Renal pelvis (tissue), 4 donors: ENCODE data around the gene NPIPB2. TPM values are rescaled to one million over a fixed set of nuclear protein-coding genes. Genes with fewer than 3 reads are reported as not detected.
"Not testable (repeated sequence)": the region's sequence is repeated elsewhere in the genome, so short reads cannot be mapped to it uniquely, and the experiment has no call there.

Source experiments
- DNase-seq: peaks from one replicate; pipeline ENCODE4 v3.0.0-alpha.2; 2013
- polyA plus RNA-seq, 3 donors: library from polyadenylated mRNA; unstranded; fragments of 120-200 nt; gene quantifications; one replicate each; pipeline ENCODE4 v1.2.1, GENCODE V29; 2013; ENCODE audit not compliant: insufficient read length in 3 of 3

Gene NPIPB2
- polyA plus RNA-seq, 3 donors = 5.5 to 17.1 (median 6.5) TPM

GRCh38 chr16:11962978-11963377 lies 21.1 kb upstream of the NPIPB2 start:
- DNase-seq = not testable (repeated sequence)

GRCh38 chr16:11962457-11962856 lies 20.6 kb upstream of the NPIPB2 start:
- DNase-seq = not testable (repeated sequence)

- DNase-seq = no peak
Measured at GRCh38 chr16:11957591-11958395, 15.9 kb upstream of the NPIPB2 start.

- DNase-seq = no peak
Measured at GRCh38 chr16:11956558-11956957, 14.7 kb upstream of the NPIPB2 start.

DNA sequence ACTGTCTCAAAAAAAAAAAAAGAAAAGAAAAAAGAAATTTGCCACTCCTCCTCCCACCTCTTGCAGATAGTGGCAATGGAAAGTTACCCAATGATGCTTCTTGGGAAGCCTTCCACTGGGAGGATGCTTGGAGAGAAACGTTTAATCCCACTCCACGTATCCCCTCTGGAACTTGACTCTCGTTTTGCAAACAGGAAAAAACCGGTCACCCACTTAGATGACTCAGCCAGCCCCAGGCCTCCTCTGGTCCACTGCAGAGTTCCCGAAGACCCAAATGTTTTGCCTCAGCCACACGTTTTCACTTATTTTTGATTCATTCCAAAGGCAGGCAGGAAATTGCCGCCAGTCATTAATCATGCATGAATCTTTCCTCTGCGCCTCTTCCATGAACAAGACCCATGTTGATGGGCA lies 13.9 kb upstream of the NPIPB2 start:
- no peak for DNase-seq

GRCh38 chr16:11953576-11953975 lies 11.7 kb upstream of the NPIPB2 start:
- not testable (repeated sequence) for DNase-seq

- no peak for DNase-seq
Measured at GRCh38 chr16:11950388-11950787, 8.5 kb upstream of the NPIPB2 start.

GRCh38 chr16:11949527-11949926 lies 7.7 kb upstream of the NPIPB2 start:
- no peak for DNase-seq

DNA sequence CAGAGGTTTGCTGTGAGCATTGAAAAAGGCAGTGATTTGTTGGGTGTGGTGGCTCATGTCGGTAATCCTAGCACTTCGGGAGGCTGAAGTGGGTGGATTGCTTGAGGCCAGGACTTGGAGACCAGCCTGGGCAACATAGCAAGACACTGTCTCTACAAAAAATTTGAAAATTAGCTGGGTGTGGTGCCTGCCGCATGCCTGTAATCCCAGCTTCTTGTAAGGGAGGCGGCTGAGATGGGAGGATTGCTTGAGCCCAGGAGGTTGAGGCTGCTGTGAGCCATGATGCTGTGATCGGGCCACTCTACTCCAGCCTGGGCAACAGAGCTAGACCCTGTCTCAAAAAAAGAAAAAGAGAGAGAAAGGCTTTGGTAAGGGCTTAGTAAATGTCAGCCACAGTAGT lies 7.0 kb upstream of the NPIPB2 start:
- no peak for DNase-seq

DNA sequence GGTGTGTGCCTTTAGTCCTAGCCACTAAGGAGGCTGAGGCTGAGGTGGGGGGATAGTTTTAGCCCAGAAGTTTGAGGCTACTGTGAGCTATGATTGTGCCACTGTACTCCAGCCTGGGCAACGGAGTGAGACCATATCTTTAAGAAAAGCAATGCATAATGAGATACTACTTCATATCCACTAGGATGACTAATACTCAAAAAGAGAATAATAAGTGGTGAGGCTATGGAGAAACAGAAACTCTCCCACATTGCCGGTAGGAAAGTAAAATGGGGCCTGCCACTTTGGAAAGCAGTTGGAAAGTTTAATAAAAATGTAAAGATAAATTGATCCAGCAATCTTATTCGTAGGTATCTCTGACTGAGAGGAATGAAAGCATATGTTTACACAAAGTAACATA lies 4.6 kb upstream of the NPIPB2 start:
- DNase-seq = no peak

DNA sequence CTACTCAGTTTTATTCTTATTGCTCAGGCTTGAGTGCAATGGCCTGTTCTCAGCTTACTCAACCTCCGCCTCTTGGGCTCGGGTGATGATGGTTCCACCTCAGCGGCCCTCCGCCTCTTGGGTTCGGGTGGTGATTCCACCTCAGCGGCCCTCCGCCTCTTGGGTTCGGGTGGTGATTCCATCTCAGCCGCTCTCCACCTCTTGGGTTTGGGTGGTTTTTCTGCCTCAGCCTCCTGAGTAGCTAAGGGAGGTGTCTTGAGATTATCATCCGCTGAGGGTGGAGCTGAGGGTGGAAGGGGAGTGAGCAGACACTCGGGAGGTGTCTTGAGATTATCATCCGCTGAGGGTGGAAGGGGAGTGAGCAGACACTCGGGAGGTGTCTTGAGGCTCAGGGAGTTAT lies 14.5 kb downstream of the NPIPB2 start:
- DNase-seq = not testable (repeated sequence)

- not testable (repeated sequence) for DNase-seq
Measured at GRCh38 chr16:11924046-11924445, 17.8 kb downstream of the NPIPB2 start.

GRCh38 chr16:11916524-11917285 lies 25.1 kb downstream of the NPIPB2 start:
- no peak for DNase-seq

DNA sequence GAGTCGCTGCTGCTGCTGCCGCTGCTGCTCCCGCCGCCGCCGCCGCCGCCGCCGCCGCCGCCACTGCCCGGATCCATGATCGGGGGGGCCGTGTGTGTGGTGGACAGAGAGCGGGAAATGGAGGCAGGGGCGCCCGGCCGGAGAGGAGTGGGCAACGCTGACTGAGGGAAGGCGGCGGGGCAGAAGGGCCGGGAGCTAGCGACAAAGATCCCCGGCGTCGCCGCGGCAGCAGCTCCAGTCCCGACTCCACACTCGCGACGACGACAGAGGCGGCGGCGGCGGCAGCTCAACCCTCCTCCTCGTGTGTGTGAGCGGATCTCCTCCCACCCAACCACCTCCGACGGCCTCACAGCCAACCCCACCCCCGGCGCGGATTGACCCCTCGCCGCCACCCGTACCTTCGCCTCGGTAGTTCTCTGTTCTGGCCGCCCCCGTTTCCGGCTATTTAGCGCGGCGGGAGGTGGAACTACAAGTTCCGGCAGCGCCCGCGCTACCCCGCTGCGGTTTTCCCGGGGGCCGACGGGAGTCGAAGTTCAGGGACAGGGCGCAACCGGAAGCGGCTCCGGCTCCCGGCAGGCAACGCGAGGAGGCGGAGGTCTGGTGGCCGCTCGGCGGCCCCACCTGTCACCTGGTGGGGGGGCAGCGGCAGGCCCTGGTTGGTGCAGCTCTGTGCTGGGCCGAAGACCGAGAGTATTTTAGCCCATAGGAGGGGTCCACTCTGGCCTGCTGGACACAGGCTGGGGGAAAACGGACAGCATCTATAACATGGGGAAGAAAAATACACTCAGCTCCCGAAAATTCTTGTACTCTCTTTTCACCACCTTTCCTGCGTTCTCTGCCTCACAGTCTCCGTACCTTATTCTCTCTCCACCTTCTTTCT lies 26.0 kb downstream of the NPIPB2 start, which contains the start of gene GSPT1:
TSS of gene GSPT1 (minus strand) at position 313 of the 880 bp plus-strand sequence. CDS start at position 77, 236 bp downstream.
- DNase-seq = peak; percentile 99

- DNase-seq = no peak
Measured at GRCh38 chr16:11915114-11915643, 26.7 kb downstream of the NPIPB2 start.

- no peak for DNase-seq
Measured at GRCh38 chr16:11914210-11915113, 27.4 kb downstream of the NPIPB2 start.

DNA sequence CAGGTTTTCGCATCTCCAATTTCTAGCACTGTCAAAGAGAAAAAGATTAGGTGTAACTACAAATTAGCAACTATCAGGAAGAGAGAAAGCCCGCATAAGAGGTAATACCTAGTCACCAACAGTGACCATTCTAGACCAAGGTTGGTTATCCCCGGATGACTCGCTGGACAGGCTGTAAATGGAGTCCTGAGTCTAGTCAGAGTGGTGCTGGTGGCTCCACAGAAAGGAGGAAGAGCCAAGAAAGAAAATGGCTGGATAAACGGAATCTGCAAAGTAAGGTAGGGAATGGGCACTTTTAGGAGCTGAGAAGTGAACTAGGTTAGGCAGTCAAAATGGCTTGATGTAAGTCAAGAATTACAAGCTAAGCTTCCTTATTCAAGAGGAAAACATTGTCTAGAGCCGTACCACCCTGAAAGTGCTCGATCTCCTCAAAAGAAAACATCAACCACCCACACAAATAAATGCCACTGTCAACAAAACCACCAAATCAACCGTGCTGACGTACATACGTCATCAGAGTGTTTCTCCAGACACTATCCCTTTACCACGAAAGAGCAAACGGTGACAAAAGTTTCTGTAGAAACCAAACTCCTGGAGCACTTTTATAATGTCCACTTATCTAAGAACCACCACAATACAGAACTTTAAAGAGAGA lies 28.3 kb downstream of the NPIPB2 start:
- no peak for DNase-seq

GRCh38 chr16:11909653-11910545 lies 31.9 kb downstream of the NPIPB2 start:
- peak; percentile 44 for DNase-seq
